HG02885 (cell line): ENCODE results near the gene KIAA1671.

ENCODE experiments used
- ATAC-seq: cut with Tn5 transposase; IDR thresholded peaks from one replicate; pipeline ENCODE4 v1.9.1; 2021; ENCODE audit warnings: mild to moderate bottlenecking; ENCODE audit not compliant: unreplicated experiment, poor library complexity

Gene KIAA1671

GRCh38 chr22:25134451-25134850 is 181.9 kb downstream of the KIAA1671 start:
- no peak for ATAC-seq

- ATAC-seq: no peak
These were observed 184.5 kb downstream of the KIAA1671 start for GRCh38 chr22:25136953-25137576.

- ATAC-seq: no peak
These were observed 185.3 kb downstream of the KIAA1671 start for GRCh38 chr22:25137577-25138525.

GRCh38 chr22:25139062-25139461 is 186.5 kb downstream of the KIAA1671 start:
- no peak for ATAC-seq

- no peak for ATAC-seq
These were observed 189.6 kb downstream of the KIAA1671 start for GRCh38 chr22:25142102-25142501.

GRCh38 chr22:25143156-25144076 is 190.9 kb downstream of the KIAA1671 start:
- no peak for ATAC-seq

- ATAC-seq: no peak
These were observed 192.0 kb downstream of the KIAA1671 start for GRCh38 chr22:25144522-25144921.

GRCh38 chr22:25146307-25146706 is 193.8 kb downstream of the KIAA1671 start:
- ATAC-seq: no peak

- ATAC-seq: no peak
These were observed 194.6 kb downstream of the KIAA1671 start for GRCh38 chr22:25146906-25147641.

- ATAC-seq: no peak
These were observed 195.1 kb downstream of the KIAA1671 start for GRCh38 chr22:25147642-25147928.

GRCh38 chr22:25148149-25148691 is 195.7 kb downstream of the KIAA1671 start:
- no peak for ATAC-seq

- no peak for ATAC-seq
These were observed 196.5 kb downstream of the KIAA1671 start for GRCh38 chr22:25149014-25149413.

- no peak for ATAC-seq
These were observed 201.6 kb downstream of the KIAA1671 start for GRCh38 chr22:25153961-25154666.

GRCh38 chr22:25154667-25154999 is 202.1 kb downstream of the KIAA1671 start:
- ATAC-seq: no peak

GRCh38 chr22:25156736-25157135 is 204.2 kb downstream of the KIAA1671 start:
- no peak for ATAC-seq

- ATAC-seq: no peak
These were observed 206.5 kb downstream of the KIAA1671 start for GRCh38 chr22:25159028-25159427.

GRCh38 chr22:25160120-25160996 is 207.8 kb downstream of the KIAA1671 start:
- ATAC-seq: no peak
